ENCODE data around the gene IGFBPL1. TPM values are rescaled to one million over a fixed set of nuclear protein-coding genes. Genes with fewer than 3 reads are reported as not detected.

The IGFBPL1 gene
- total RNA-seq, 1 donor from 2014 or later: 0.13 TPM

DNA sequence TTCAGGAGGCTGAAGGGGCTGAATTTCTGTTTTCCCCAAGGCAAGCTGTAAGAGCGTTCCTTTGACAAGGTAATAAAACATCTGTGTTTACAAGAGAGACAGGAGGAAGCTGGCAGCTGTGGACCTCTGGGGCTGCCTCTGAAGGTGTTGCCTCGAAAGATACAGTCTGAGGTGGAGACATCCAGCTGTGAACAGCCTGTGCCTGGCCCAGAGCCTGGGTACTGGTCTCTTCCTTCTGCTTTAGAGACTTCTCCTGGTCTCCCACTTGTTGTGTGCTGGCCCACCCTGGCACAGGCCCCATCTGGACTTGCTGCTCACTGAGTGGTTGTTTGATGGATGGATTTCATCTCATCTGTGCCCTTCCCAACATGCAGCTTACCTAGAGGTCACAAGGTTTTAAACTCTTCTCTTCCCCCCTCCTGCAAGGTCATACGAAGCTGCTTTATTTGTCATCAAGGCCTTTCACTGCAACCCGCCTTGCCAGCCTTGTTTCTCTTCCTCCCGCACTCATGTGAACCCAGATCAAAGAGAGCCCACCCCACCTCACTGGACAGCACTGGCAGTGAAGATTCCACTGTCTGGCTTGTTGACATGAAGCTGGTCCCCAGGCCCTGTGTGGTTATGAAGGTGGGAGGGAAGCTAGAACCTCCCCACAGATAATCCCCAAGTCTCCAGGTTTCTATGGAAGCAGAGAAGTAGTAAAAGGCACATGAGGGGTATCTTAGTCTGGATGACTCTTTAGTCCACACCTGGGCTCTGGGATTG lies 66.7 kb downstream of the IGFBPL1 start:
- no peak for DNase-seq (ENCODE audit: low read depth in 2 of 2)

- DNase-seq (ENCODE audit: low read depth in 2 of 2): no peak
Observed at GRCh38 chr9:38356851-38357250, 67.4 kb downstream of the IGFBPL1 start.

Other genes starting within 250 kb of the IGFBPL1 start
- 10.5 and 11.5 TPM in 2 replicates for gene ALDH1B1, start 31.8 kb downstream of the IGFBPL1 start, total RNA-seq
- gene ANKRD18A, start 196.1 kb upstream of the IGFBPL1 start, total RNA-seq: not detected in 2 replicates

Measured in dermis microvascular lymphatic vessel endothelial cell (primary cell).